Breast epithelium (tissue), 3 donors: ENCODE results near the gene PMEPA1.

Experiments
- CTCF ChIP-seq, 3 donors: fragments of 450-650 bp; IDR thresholded peaks; one replicate each; pipeline ENCODE4 v1.5.1; 2016 to 2017; ENCODE audit warnings: antibody characterized with exemption in 3 of 3, mild to moderate bottlenecking in 3 of 3, moderate library complexity in 3 of 3
- POLR2A ChIP-seq: fragments of 450-650 bp; IDR thresholded peaks from one replicate; pipeline ENCODE4 v1.6.1; 2016; ENCODE audit warnings: antibody characterized with exemption, mild to moderate bottlenecking, moderate library complexity
- POLR2AphosphoS5 ChIP-seq, 3 donors: sonication (generic); formaldehyde crosslinking; IDR thresholded peaks; one replicate each; pipeline ENCODE4 v1.6.1; 2017; ENCODE audit warnings: antibody characterized with exemption in 3 of 3

GRCh38 chr20:57608516-57608915, 101.3 kb downstream of the PMEPA1 start:
- TF ChIP-seq CTCF (IDR thresholded peaks at IDR 0.05) (no peak), POLR2A (no peak), POLR2AphosphoS5 (IDR thresholded peaks at IDR 0.05) (no peak)
